ENCODE measurements around the gene CNMD.
"Not testable (repeated sequence)": the region's sequence is repeated elsewhere in the genome, so short reads cannot be mapped to it uniquely, and the experiment has no call there.

The CNMD gene

GRCh38 chr13:52737451-52737850 is 2.2 kb downstream of the CNMD start:
- no peak for DNase-seq (ENCODE audit: low read depth)
- no peak overlapping the region for H3K4me3 ChIP-seq (replicated peaks; ENCODE audit: low read depth, low read length)
- TF ChIP-seq CTCF (IDR thresholded peaks at IDR 0.05; ENCODE audit: low read length, missing control alignments): no peak

- DNase-seq (ENCODE audit: low read depth): no peak
- H3K4me3 ChIP-seq (replicated peaks; ENCODE audit: low read depth, low read length): no peak overlapping the region
- TF ChIP-seq CTCF (IDR thresholded peaks at IDR 0.05; ENCODE audit: low read length, missing control alignments): no peak
These were observed 2.7 kb downstream of the CNMD start for GRCh38 chr13:52736891-52737290.

- no peak for TF ChIP-seq CTCF (IDR thresholded peaks at IDR 0.05; ENCODE audit: low read length, missing control alignments)
- H3K4me3 ChIP-seq (replicated peaks; ENCODE audit: low read depth, low read length): no peak overlapping the region
- DNase-seq (ENCODE audit: low read depth): no peak
These were observed 5.5 kb downstream of the CNMD start for GRCh38 chr13:52734075-52734623.

- TF ChIP-seq CTCF (IDR thresholded peaks at IDR 0.05; ENCODE audit: low read length, missing control alignments): no peak
- no peak overlapping the region for H3K4me3 ChIP-seq (replicated peaks; ENCODE audit: low read depth, low read length)
- DNase-seq (ENCODE audit: low read depth): no peak
These were observed 13.4 kb downstream of the CNMD start for GRCh38 chr13:52726258-52726657.

GRCh38 chr13:52725302-52725701 is 14.3 kb downstream of the CNMD start:
- no peak overlapping the region for H3K4me3 ChIP-seq (replicated peaks; ENCODE audit: low read depth, low read length)
- DNase-seq (ENCODE audit: low read depth): no peak
- no peak for TF ChIP-seq CTCF (IDR thresholded peaks at IDR 0.05; ENCODE audit: low read length, missing control alignments)

GRCh38 chr13:52723181-52723580 is 16.4 kb downstream of the CNMD start:
- DNase-seq (ENCODE audit: low read depth): no peak
- no peak for TF ChIP-seq CTCF (IDR thresholded peaks at IDR 0.05; ENCODE audit: low read length, missing control alignments)
- no peak overlapping the region for H3K4me3 ChIP-seq (replicated peaks; ENCODE audit: low read depth, low read length)

GRCh38 chr13:52721356-52721755 is 18.3 kb downstream of the CNMD start:
- not testable (repeated sequence) for H3K4me3 ChIP-seq (replicated peaks; ENCODE audit: low read depth, low read length); DNase-seq (ENCODE audit: low read depth)

- DNase-seq (ENCODE audit: low read depth); H3K4me3 ChIP-seq (replicated peaks; ENCODE audit: low read depth, low read length): not testable (repeated sequence)
These were observed 18.7 kb downstream of the CNMD start for GRCh38 chr13:52720904-52721303.
